ENCODE data around the gene EFCAB9. TPM values are rescaled to one million over a fixed set of nuclear protein-coding genes. Genes with fewer than 3 reads are reported as not detected.

EFCAB9 gene
- polyA plus RNA-seq, 3 donors = not detected

DNA sequence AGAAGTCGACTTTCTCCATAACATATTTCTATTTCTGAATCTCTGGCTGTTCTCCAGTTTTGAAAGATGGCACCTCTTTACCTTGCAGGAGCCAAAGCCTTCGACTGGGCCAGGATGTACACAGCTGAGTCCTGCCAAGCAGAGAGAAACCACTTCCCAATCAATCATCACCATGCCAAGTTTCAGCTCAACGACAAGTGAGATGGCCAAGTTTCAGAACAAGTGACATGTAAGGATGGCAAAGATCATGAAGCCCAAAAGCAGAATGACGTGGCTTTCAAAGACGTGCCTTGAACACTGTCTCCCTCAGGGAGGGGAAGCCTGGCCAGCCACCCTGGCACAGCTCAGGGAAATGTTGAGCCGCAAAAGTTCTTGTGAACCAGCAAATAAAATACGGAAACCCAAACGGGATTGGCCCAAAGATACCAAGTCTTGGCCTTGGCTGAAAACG lies 23.7 kb upstream of the EFCAB9 start:
- Mint-ChIP-seq H3K36me3 (peaks cover 57 to 70% of the 10 kb centered on the region in 2 donors), H3K27me3 (ENCODE audit: low read depth in 3 of 3) (peaks cover 0 to 5% (median 0%) of the 10 kb centered on the region in 3 donors), H3K4me1 (peaks cover 73% of the 10 kb centered on the region), H3K9me3 (no peaks in the 10 kb centered on the region), H3K4me3 (no peak overlapping the region), H3K27ac (peak overlapping the region in 4 of 7 donors; percentile 24 to 80 (median 48))
- Histone ChIP-seq H3K79me2 (ENCODE audit: insufficient read depth, low read length) (peaks cover 100% of the 10 kb centered on the region), H3K27me3 (ENCODE audit: control insufficient read depth in 2 of 2, insufficient read depth in 2 of 2, low read length in 2 of 2) (no peaks in the 10 kb centered on the region), H3K4me3 (replicated peaks in 1 of 3; ENCODE audit: low read depth in 2 of 3, low read length in 3 of 3) (no peak overlapping the region), H3K4me1 (ENCODE audit: control insufficient read depth in 1 of 2, insufficient read depth in 2 of 2, low read length in 2 of 2) (peaks cover 37 to 65% of the 10 kb centered on the region in 2 donors), H3K9ac (ENCODE audit: insufficient read depth, low read length, poor library complexity, severe bottlenecking) (no peak overlapping the region), H4K20me1 (ENCODE audit: insufficient read depth, low read length) (peaks cover 100% of the 10 kb centered on the region), H3K27ac (ENCODE audit: low read depth in 1 of 2, low read length in 2 of 2) (peak overlapping the region in 1 of 2 donors; percentile 48), H3K36me3 (replicated peaks in 1 of 2; ENCODE audit: control insufficient read depth in 1 of 2, insufficient read depth in 2 of 2, low read length in 2 of 2) (peaks cover 34 to 71% of the 10 kb centered on the region in 2 donors), H3K9me3 (replicated peaks in 1 of 2; ENCODE audit: control insufficient read depth in 1 of 2, insufficient read depth in 1 of 2, low read length in 2 of 2) (no peaks in the 10 kb centered on the region), H2AFZ (ENCODE audit: insufficient read depth, low read depth, low read length, poor library complexity, severe bottlenecking) (no peak overlapping the region), H3K4me2 (replicated peaks; ENCODE audit: extremely low read depth, low read length, poor library complexity, severe bottlenecking) (no peak overlapping the region)
- intact Hi-C loops (cut with micrococcal nuclease) = no loop called here
- DNase-seq = no peak
- TF ChIP-seq, protein P1, sequence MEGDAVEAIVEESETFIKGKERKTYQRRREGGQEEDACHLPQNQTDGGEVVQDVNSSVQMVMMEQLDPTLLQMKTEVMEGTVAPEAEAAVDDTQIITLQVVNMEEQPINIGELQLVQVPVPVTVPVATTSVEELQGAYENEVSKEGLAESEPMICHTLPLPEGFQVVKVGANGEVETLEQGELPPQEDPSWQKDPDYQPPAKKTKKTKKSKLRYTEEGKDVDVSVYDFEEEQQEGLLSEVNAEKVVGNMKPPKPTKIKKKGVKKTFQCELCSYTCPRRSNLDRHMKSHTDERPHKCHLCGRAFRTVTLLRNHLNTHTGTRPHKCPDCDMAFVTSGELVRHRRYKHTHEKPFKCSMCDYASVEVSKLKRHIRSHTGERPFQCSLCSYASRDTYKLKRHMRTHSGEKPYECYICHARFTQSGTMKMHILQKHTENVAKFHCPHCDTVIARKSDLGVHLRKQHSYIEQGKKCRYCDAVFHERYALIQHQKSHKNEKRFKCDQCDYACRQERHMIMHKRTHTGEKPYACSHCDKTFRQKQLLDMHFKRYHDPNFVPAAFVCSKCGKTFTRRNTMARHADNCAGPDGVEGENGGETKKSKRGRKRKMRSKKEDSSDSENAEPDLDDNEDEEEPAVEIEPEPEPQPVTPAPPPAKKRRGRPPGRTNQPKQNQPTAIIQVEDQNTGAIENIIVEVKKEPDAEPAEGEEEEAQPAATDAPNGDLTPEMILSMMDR (IDR thresholded peaks at IDR 0.05) = no peak
- 43% methylated on average over 7 of the region's 9 CpGs for WGBS (ENCODE audit: insufficient coverage)

DNA sequence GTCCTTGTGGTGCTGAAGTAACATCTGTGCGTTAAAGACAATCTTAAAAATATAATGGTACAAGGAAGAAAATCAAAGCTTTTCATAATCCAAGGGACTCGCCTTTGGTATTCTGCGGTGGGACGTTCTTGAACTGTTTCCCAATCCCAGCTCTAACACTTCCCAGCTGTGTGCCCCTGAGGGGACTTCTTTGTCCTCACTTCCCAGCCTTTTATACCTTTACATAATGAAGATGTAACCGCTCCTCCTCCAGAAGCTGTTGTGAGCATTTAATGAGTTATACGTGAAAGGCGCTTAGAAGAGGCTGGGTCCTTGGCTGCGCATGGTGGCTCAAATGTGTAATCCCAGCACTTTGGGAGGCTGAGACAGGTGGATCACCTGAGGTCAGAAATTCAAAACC lies 22.9 kb upstream of the EFCAB9 start:
- no peak overlapping the region for H3K4me2 ChIP-seq (replicated peaks; ENCODE audit: extremely low read depth, low read length, poor library complexity, severe bottlenecking)
- TF ChIP-seq, protein P1 (IDR thresholded peaks at IDR 0.05) = no peak
- H2AFZ ChIP-seq (ENCODE audit: insufficient read depth, low read depth, low read length, poor library complexity, severe bottlenecking) = no peak overlapping the region
- H3K79me2 ChIP-seq (ENCODE audit: insufficient read depth, low read length) = peaks cover 100% of the 10 kb centered on the region
- H3K27me3 ChIP-seq (ENCODE audit: control insufficient read depth in 2 of 2, insufficient read depth in 2 of 2, low read length in 2 of 2) = no peaks in the 10 kb centered on the region
- peaks cover 29 to 62% of the 10 kb centered on the region in 2 donors for H3K36me3 ChIP-seq (replicated peaks in 1 of 2; ENCODE audit: control insufficient read depth in 1 of 2, insufficient read depth in 2 of 2, low read length in 2 of 2)
- peaks cover 100% of the 10 kb centered on the region for H4K20me1 ChIP-seq (ENCODE audit: insufficient read depth, low read length)
- H3K4me3 ChIP-seq (replicated peaks in 1 of 3; ENCODE audit: low read depth in 2 of 3, low read length in 3 of 3) = no peak overlapping the region
- peaks cover 0 to 5% (median 0%) of the 10 kb centered on the region in 3 donors for H3K27me3 Mint-ChIP-seq (ENCODE audit: low read depth in 3 of 3)
- H3K4me1 ChIP-seq (ENCODE audit: control insufficient read depth in 1 of 2, insufficient read depth in 2 of 2, low read length in 2 of 2) = peaks cover 44 to 74% of the 10 kb centered on the region in 2 donors
- H3K4me3 Mint-ChIP-seq = no peak overlapping the region
- intact Hi-C loops (cut with micrococcal nuclease) = no loop called here
- H3K36me3 Mint-ChIP-seq = peaks cover 59 to 64% of the 10 kb centered on the region in 2 donors
- no peak for DNase-seq
- peak overlapping the region in 1 of 2 donors; percentile 48 for H3K27ac ChIP-seq (ENCODE audit: low read depth in 1 of 2, low read length in 2 of 2)
- H3K9ac ChIP-seq (ENCODE audit: insufficient read depth, low read length, poor library complexity, severe bottlenecking) = no peak overlapping the region
- peak overlapping the region in 2 of 7 donors; percentile 19 to 50 for H3K27ac Mint-ChIP-seq
- 67% methylated on average over 6 of the region's 8 CpGs for WGBS (ENCODE audit: insufficient coverage)
- H3K9me3 ChIP-seq (replicated peaks in 1 of 2; ENCODE audit: control insufficient read depth in 1 of 2, insufficient read depth in 1 of 2, low read length in 2 of 2) = no peaks in the 10 kb centered on the region
- peaks cover 79% of the 10 kb centered on the region for H3K4me1 Mint-ChIP-seq
- H3K9me3 Mint-ChIP-seq = no peaks in the 10 kb centered on the region

Measured in CD14-positive monocyte (primary cell).